Keratinocyte (primary cell): Measurements from ENCODE around the gene TNIK. TPM values are rescaled to one million over a fixed set of nuclear protein-coding genes. Genes with fewer than 3 reads are reported as not detected.

ENCODE experiments used
- DNase-seq: peaks from one replicate; pipeline ENCODE4 v3.0.0-alpha.2; 2011; ENCODE audit warnings: low read depth, missing footprints, low spot score
- FAIRE-seq: peaks from 2 replicates; lab custom pipeline; 2011; peaks lifted over from hg19 to GRCh38; lab: Jason Lieb, UNC
- H2AFZ ChIP-seq: 2 replicates; pipeline ENCODE4 v1.6.0; 2012; ENCODE audit warnings: low read length, control low read depth, inconsistent platforms; ENCODE audit not compliant: control insufficient read depth
- H3K27ac ChIP-seq: 2 replicates; pipeline ENCODE4 v1.5.1; 2011; ENCODE audit warnings: low read length; ENCODE audit not compliant: control insufficient read depth, insufficient read depth
- H3K27me3 ChIP-seq: 3 replicates; pipeline ENCODE4 v1.6.0; 2011; ENCODE audit warnings: low read length; ENCODE audit not compliant: control insufficient read depth, insufficient read depth; ENCODE audit errors: extremely low read depth
- H3K36me3 ChIP-seq, 2 experiments: 2 replicates in 1 of 2; 3 replicates in 1 of 2; pipeline ENCODE4 v1.5.1; 2011; ENCODE audit warnings: low read length in 2 of 2, mild to moderate bottlenecking in 1 of 2; ENCODE audit not compliant: control insufficient read depth in 2 of 2, insufficient read depth in 2 of 2; ENCODE audit errors: extremely low read depth in 1 of 2
- H3K4me1 ChIP-seq: 3 replicates; pipeline ENCODE4 v1.5.1; 2011; ENCODE audit warnings: low read length; ENCODE audit not compliant: control insufficient read depth, insufficient read depth; ENCODE audit errors: extremely low read depth
- H3K4me2 ChIP-seq: 3 replicates; pipeline ENCODE4 v1.6.0; 2011; ENCODE audit warnings: low read depth, low read length; ENCODE audit not compliant: control insufficient read depth, insufficient read depth; ENCODE audit errors: extremely low read depth
- H3K4me3 ChIP-seq, 3 experiments: fragments of 200-600 bp in 1 of 3; sonication (generic) in 1 of 3; 2 replicates in 2 of 3; 3 replicates in 1 of 3; pipeline ENCODE4 v1.5.1; 2011 to 2016; ENCODE audit warnings: low read length in 3 of 3, mild to moderate bottlenecking in 3 of 3, control low read depth in 2 of 3, inconsistent platforms in 1 of 3, low read depth in 1 of 3, mixed read lengths in 1 of 3, mixed run types in 1 of 3, moderate library complexity in 1 of 3; ENCODE audit not compliant: control insufficient read depth in 2 of 3, insufficient read depth in 2 of 3; ENCODE audit errors: extremely low read depth in 1 of 3
- H3K79me2 ChIP-seq: 2 replicates; pipeline ENCODE4 v1.6.0; 2012; ENCODE audit warnings: low read length; ENCODE audit not compliant: control insufficient read depth, insufficient read depth
- H3K9ac ChIP-seq: 3 replicates; pipeline ENCODE4 v1.6.0; 2011; ENCODE audit warnings: low read length; ENCODE audit not compliant: control insufficient read depth, insufficient read depth; ENCODE audit errors: extremely low read depth
- H3K9me1 ChIP-seq: 3 replicates; pipeline ENCODE4 v1.6.0; 2011; ENCODE audit warnings: low read length; ENCODE audit not compliant: control insufficient read depth, insufficient read depth; ENCODE audit errors: extremely low read depth
- H3K9me3 ChIP-seq: 2 replicates; pipeline ENCODE4 v1.5.1; 2012; ENCODE audit warnings: low read depth, low read length; ENCODE audit not compliant: control insufficient read depth
- H4K20me1 ChIP-seq: 3 replicates; pipeline ENCODE4 v1.6.0; 2011; ENCODE audit warnings: low read length; ENCODE audit not compliant: control insufficient read depth, insufficient read depth; ENCODE audit errors: extremely low read depth
- EZH2 ChIP-seq: IDR thresholded peaks from one replicate; pipeline ENCODE4 v1.6.1; 2012; ENCODE audit warnings: inconsistent platforms, mild to moderate bottlenecking, low read length, moderate library complexity
- dilution Hi-C: fragments of 300-500 bp; cut with MboI; formaldehyde crosslinking; loops from one replicate; pipeline ENCODE4 v1.7.0; 2020; ENCODE audit warnings: low sequenced_read_pairs; ENCODE audit not compliant: extremely low pct_ligation_motif_present
- polyA plus RNA-seq, 5 experiments: library from polyadenylated mRNA; depleted of rRNA in 3 of 5; stranded (reverse) in 3 of 5; stranded (forward) in 1 of 5; unstranded in 1 of 5; fragments of >200 nt; gene quantifications; 1 replicate in 1 of 5; 2 replicates in 3 of 5; 3 replicates in 1 of 5; pipeline versions ENCODE4 v1.2.1 to v1.2.3, GENCODE V29; 2011 to 2012; ENCODE audit warnings: missing spikeins in 2 of 5, low read depth in 1 of 5, low replicate concordance in 1 of 5
- TF ChIP-seq, protein P1 (sequence below), 3 experiments: IDR thresholded peaks in 1 of 3; conservative IDR thresholded peaks in 1 of 3; optimal IDR thresholded peaks in 1 of 3; 2 replicates in 2 of 3; 3 replicates in 1 of 3; pipeline versions ENCODE3 to v1.5.1; 2011; ENCODE audit warnings: low read length in 3 of 3, mild to moderate bottlenecking in 3 of 3, moderate library complexity in 2 of 3, control low read depth in 1 of 3, inconsistent platforms in 1 of 3; ENCODE audit not compliant: insufficient read depth in 2 of 3; ENCODE audit errors: extremely low read depth in 1 of 3

Gene TNIK
- polyA plus RNA-seq, 1 donor (not counting 4 experiments of a cell fraction or from before 2014, with no cell fraction given), result 4.4 TPM

- H3K9ac ChIP-seq, result no peak overlapping the region
- no peak overlapping the region for H3K4me2 ChIP-seq
- H3K4me3 ChIP-seq, result no peak overlapping the region
- DNase-seq, result no peak
- no peaks in the 10 kb centered on the region for H3K36me3 ChIP-seq
- no peaks in the 10 kb centered on the region for H3K27me3 ChIP-seq
- H3K9me3 ChIP-seq, result no peaks in the 10 kb centered on the region
- dilution Hi-C loops, result no loop called here
- no peak for FAIRE-seq
- no peaks in the 10 kb centered on the region for H3K9me1 ChIP-seq
- H3K79me2 ChIP-seq, result no peaks in the 10 kb centered on the region
- no peak overlapping the region for H2AFZ ChIP-seq
- TF ChIP-seq EZH2, result no peak
- TF ChIP-seq, protein P1, sequence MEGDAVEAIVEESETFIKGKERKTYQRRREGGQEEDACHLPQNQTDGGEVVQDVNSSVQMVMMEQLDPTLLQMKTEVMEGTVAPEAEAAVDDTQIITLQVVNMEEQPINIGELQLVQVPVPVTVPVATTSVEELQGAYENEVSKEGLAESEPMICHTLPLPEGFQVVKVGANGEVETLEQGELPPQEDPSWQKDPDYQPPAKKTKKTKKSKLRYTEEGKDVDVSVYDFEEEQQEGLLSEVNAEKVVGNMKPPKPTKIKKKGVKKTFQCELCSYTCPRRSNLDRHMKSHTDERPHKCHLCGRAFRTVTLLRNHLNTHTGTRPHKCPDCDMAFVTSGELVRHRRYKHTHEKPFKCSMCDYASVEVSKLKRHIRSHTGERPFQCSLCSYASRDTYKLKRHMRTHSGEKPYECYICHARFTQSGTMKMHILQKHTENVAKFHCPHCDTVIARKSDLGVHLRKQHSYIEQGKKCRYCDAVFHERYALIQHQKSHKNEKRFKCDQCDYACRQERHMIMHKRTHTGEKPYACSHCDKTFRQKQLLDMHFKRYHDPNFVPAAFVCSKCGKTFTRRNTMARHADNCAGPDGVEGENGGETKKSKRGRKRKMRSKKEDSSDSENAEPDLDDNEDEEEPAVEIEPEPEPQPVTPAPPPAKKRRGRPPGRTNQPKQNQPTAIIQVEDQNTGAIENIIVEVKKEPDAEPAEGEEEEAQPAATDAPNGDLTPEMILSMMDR (optimal IDR thresholded peaks at IDR 0.05 in 1 of 3, IDR thresholded peaks at IDR 0.05 in 1 of 3, conservative IDR thresholded peaks at IDR 0.05 in 1 of 3; ENCODE audit: extremely low read depth in 1 of 3, insufficient read depth in 2 of 3, low read length in 3 of 3), result no peak
- H4K20me1 ChIP-seq, result no peaks in the 10 kb centered on the region
- no peak overlapping the region for H3K27ac ChIP-seq
- no peaks in the 10 kb centered on the region for H3K4me1 ChIP-seq
Measured at GRCh38 chr3:171277456-171278298, 182.5 kb downstream of the TNIK start.

DNA sequence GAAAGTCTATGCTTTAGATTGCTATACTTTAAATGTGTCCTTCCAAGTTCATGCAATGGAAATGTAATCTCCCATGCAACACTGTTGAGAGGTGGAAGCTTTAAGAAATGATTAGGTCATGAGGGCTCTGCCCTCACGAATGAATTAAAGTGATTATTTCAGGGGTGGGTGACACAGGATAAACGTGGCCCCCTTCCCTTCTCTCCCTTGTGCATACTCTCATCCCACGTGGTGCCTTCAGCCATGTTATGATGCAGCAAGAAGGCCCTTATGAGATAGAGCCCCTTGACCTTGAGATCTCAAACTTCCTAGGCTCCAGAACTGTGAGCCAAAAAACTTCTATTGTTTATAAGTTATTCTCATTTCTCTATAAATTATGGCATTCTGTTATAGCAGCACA lies 183.3 kb downstream of the TNIK start:
- Histone ChIP-seq H3K27ac (no peak overlapping the region), H3K27me3 (no peaks in the 10 kb centered on the region), H3K9me1 (no peaks in the 10 kb centered on the region), H3K4me2 (no peak overlapping the region), H3K4me3 (no peak overlapping the region), H3K4me1 (no peaks in the 10 kb centered on the region), H3K9ac (no peak overlapping the region), H4K20me1 (no peaks in the 10 kb centered on the region), H3K79me2 (no peaks in the 10 kb centered on the region), H3K36me3 (no peaks in the 10 kb centered on the region), H3K9me3 (no peaks in the 10 kb centered on the region), H2AFZ (no peak overlapping the region)
- no peak for FAIRE-seq
- DNase-seq, result no peak
- dilution Hi-C loops, result no loop called here
- TF ChIP-seq, protein P1 (optimal IDR thresholded peaks at IDR 0.05 in 1 of 3, IDR thresholded peaks at IDR 0.05 in 1 of 3, conservative IDR thresholded peaks at IDR 0.05 in 1 of 3; ENCODE audit: extremely low read depth in 1 of 3, insufficient read depth in 2 of 3, low read length in 3 of 3), result no peak
- no peak for TF ChIP-seq EZH2
